GM21825 (cell line): ENCODE results near the gene ZBTB1.
"Not testable (repeated sequence)": the region's sequence is repeated elsewhere in the genome, so short reads cannot be mapped to it uniquely, and the experiment has no call there.

Experiments
- ATAC-seq: cut with Tn5 transposase; IDR thresholded peaks from one replicate; pipeline ENCODE4 v1.9.1; 2021; ENCODE audit warnings: mild to moderate bottlenecking, moderate library complexity; ENCODE audit not compliant: unreplicated experiment

Gene ZBTB1

DNA sequence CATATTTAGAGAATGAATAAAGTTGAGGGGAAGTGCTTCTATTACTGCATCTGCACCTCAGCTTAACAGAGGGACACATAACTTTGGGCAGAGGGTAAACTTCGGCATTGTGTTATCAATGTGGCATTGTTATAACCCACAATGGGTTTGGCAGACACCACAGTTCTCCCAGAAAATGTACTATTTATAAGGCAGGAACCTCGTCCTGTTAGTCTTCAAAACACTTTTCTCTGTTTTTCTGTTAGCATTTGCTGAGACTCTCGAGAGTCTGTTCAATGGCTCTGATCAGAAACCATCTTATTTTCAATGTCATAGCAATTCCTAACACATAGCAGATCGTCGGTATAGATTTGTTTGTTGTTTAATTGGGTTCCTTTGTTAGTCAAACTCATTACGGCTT lies 59.1 kb downstream of the ZBTB1 start:
- ATAC-seq: no peak

DNA sequence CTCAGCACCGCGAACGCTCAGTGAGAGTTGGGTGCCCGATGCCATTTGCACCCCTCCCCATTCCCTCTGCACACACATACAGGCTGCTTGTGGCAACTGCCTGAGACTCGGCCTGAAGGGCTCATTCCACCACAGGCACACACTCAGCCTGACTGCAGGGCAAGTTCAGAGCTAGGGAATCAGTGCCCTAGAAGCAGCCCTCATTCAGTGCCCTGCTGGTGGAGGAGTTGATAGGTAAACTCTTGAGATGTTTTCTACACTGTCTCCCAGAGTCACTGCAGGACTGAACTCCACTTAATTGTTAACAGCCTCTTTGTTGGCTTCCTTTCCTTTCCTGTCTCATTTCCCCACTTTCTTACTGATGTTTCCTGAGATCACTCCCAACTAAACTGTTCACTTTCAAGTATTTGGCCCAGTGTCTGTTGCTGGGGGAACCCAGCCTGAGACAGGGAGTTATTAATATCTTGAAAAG lies 62.1 kb downstream of the ZBTB1 start:
- ATAC-seq: no peak

DNA sequence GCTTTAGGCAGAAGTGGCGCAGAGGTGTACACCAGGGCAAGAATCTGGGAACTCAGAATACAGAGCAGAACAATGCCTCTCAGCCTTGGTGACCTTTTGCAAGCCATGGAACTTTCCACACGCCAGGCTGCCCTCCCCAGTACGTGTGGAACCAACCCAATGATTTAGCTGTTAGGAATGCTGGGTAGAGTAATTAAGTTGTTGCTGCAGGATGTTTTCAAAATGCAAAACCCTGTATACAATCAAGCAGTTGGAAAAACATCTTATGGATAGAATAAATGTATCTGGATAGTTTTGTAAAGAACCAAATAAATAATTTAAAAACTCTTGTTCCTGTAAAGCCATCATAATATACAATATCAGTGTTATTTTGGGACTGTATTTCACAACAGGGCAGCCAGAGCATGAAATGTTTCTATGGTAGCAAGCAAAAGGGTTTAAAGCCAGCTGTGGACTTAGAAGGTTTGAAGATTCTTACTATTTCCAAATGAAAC lies 64.6 kb downstream of the ZBTB1 start:
- no peak for ATAC-seq

DNA sequence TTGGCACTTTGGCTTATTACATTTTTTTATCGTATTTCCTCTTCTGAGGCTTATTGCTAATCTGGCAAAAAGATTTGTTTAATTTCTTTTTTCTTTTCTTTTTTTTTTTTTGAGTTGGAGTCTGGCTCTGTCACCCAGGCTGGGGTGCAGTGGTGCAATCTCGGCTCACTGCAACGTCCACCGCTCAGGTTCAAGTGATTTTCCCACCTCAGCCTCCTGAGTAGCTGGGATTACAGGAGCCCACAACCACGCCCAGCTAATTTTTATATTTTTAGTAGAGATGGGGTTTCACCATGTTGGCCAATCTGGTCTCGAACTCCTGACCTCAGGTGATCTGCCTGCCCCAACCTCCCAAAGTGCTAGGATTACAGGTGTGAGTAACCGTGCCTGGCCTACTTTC lies 65.1 kb downstream of the ZBTB1 start:
- ATAC-seq: not testable (repeated sequence)

DNA sequence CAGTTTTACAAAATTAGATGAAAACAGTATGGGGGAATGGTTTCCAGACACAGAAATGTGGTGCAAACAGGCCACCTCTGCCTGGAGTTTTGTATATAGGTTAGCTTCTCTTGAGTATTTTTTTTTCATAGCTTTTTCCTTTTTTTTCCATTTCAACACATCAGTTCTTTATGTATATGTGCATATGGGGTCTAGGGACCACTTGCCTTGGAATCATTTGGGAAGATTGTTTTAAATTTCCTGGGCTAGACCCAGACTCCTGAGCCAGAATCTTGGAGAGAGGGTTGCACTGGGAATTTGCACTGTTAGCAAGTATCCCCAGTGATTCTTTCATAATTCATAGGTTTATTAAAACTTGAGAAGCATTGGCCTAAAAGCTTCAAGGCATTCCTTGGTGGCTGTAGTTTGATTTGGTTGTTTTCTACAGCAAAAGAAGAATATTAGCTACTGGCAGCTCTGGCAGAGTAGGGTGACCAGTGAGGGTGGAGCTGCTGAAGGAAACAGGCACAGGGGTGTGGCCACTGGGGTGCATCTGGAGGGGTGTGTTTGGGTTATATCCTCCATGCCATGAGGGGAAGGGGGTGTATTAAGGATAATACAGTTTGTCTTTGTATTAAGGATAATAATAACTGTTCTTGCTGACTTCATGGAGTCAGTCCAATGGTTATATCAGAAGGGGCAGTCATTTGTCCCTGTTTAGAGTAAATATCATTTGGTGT lies 68.0 kb downstream of the ZBTB1 start:
- ATAC-seq: no peak

DNA sequence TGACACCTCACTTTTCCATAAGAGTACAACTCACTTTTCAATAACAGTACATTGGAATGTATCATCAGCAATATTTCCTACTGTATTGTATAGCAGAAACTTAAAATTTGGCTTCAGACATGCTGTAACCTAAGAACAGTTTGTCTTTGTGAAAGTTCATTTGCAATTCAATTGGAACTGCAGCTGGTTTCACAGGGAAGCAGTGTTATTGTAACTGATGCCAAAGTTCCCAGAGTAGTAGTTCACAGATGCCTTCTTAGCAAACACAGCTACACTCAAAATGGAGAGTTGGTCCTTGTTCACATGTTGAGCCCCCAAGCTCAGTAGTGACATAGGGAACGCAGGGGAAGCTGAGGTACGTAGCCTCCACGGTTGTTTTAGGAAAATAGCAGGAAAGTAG lies 68.5 kb downstream of the ZBTB1 start:
- ATAC-seq: no peak
